Endothelial cell of umbilical vein (primary cell): ENCODE data around the gene HPSE2. TPM values are rescaled to one million over a fixed set of nuclear protein-coding genes. Genes with fewer than 3 reads are reported as not detected.

ENCODE experiments used
- BruUV-seq: library from RNA; stranded (reverse); fragments of 400-500 nt; replicated peaks from 2 replicates; lab custom pipeline; 2021; lab: Mats Ljungman, UMichigan
- CTCF ChIA-PET: fragments of 300-600, 350-600 bp; sonication (Branson Sonifier 250); formaldehyde crosslinking; loops from one replicate; lab custom pipeline; 2021; ENCODE audit warnings: antibody characterized with exemption, inconsistent platforms; lab: Charles Lee
- POLR2A ChIA-PET: fragments of 300-600, 350-600 bp; sonication (Branson Sonifier 250); formaldehyde crosslinking; loops from one replicate; lab custom pipeline; 2021; ENCODE audit warnings: antibody characterized with exemption, inconsistent platforms; lab: Charles Lee
- DNase-seq: peaks from one replicate; pipeline ENCODE4 v3.0.0-alpha.2; 2011; ENCODE audit warnings: low read depth, low spot score
- FAIRE-seq: peaks from 2 replicates; lab custom pipeline; 2011; peaks lifted over from hg19 to GRCh38; lab: Jason Lieb, UNC
- H2AFZ ChIP-seq: 2 replicates; pipeline ENCODE4 v1.6.0; 2012; ENCODE audit warnings: low read depth, low read length, control low read depth, inconsistent platforms
- H3K27ac ChIP-seq: 2 replicates; pipeline ENCODE4 v1.5.1; 2011; ENCODE audit warnings: low read depth, mild to moderate bottlenecking, control low read depth, low read length, moderate library complexity; ENCODE audit not compliant: insufficient read depth
- H3K27me3 ChIP-seq, 2 experiments: 2 replicates each; pipeline versions ENCODE4 v1.6.0 to v1.6.1; 2011; ENCODE audit warnings: low read length in 2 of 2, mixed read lengths in 1 of 2; ENCODE audit not compliant: control insufficient read depth in 2 of 2, insufficient read depth in 2 of 2
- H3K36me3 ChIP-seq, 2 experiments: 2 replicates in 1 of 2; 3 replicates in 1 of 2; pipeline ENCODE4 v1.5.1; 2011; ENCODE audit warnings: low read length in 2 of 2, mild to moderate bottlenecking in 1 of 2, moderate library complexity in 1 of 2; ENCODE audit not compliant: control insufficient read depth in 2 of 2, insufficient read depth in 2 of 2; ENCODE audit errors: extremely low read depth in 1 of 2
- H3K4me1 ChIP-seq: 3 replicates; pipeline ENCODE4 v1.5.1; 2011; ENCODE audit warnings: mild to moderate bottlenecking, low read length; ENCODE audit not compliant: control insufficient read depth, insufficient read depth; ENCODE audit errors: extremely low read depth
- H3K4me2 ChIP-seq: 2 replicates; pipeline ENCODE4 v1.6.1; 2011; ENCODE audit warnings: low read length, control low read depth, mixed read lengths; ENCODE audit not compliant: insufficient read depth
- H3K4me3 ChIP-seq, 3 experiments: fragments of 200-600 bp in 1 of 3; sonication (generic), shearing (Covaris generic) in 1 of 3; replicated peaks in 1 of 3; 2 replicates each; pipeline ENCODE4 v1.5.1; 2011 to 2016; ENCODE audit warnings: control low read depth in 3 of 3, low read length in 3 of 3, mild to moderate bottlenecking in 2 of 3, inconsistent platforms in 1 of 3, low read depth in 1 of 3, moderate library complexity in 1 of 3; ENCODE audit not compliant: insufficient read depth in 1 of 3
- H3K79me2 ChIP-seq: 2 replicates; pipeline ENCODE4 v1.6.0; 2012; ENCODE audit warnings: low read length, inconsistent platforms; ENCODE audit not compliant: control insufficient read depth, insufficient read depth
- H3K9ac ChIP-seq: replicated peaks from 2 replicates; pipeline ENCODE3; 2011; ENCODE audit warnings: low read length, control low read depth; ENCODE audit not compliant: insufficient read depth; ENCODE audit errors: extremely low read depth
- H3K9me1 ChIP-seq: replicated peaks from 3 replicates; pipeline ENCODE4 v1.6.0; 2011; ENCODE audit warnings: mild to moderate bottlenecking, low read length; ENCODE audit not compliant: control insufficient read depth, insufficient read depth; ENCODE audit errors: extremely low read depth
- H3K9me3 ChIP-seq: replicated peaks from 2 replicates; pipeline ENCODE4 v1.5.1; 2012; ENCODE audit warnings: low read length, inconsistent platforms; ENCODE audit not compliant: control insufficient read depth, insufficient read depth
- H4K20me1 ChIP-seq: replicated peaks from 2 replicates; pipeline ENCODE3; 2011; ENCODE audit warnings: mild to moderate bottlenecking, low read length; ENCODE audit not compliant: control insufficient read depth, insufficient read depth; ENCODE audit errors: extremely low read depth
- EZH2 ChIP-seq: IDR thresholded peaks from 2 replicates; pipeline ENCODE4 v1.6.1; 2012; ENCODE audit warnings: borderline replicate concordance, low read depth, mild to moderate bottlenecking, moderate library complexity, low read length, inconsistent platforms; ENCODE audit not compliant: severe bottlenecking
- FOS ChIP-seq: IDR thresholded peaks from 2 replicates; pipeline ENCODE4 v1.6.1; 2011; ENCODE audit warnings: mild to moderate bottlenecking, low read length, moderate library complexity, borderline replicate concordance; ENCODE audit not compliant: insufficient read depth
- GATA2 ChIP-seq: IDR thresholded peaks from 2 replicates; pipeline ENCODE4 v1.7.0; 2011; ENCODE audit warnings: low read depth, mild to moderate bottlenecking, moderate library complexity, mixed read lengths, low read length; ENCODE audit not compliant: insufficient read length, insufficient read depth
- JUN ChIP-seq: IDR thresholded peaks from 2 replicates; pipeline ENCODE4 v1.6.1; 2011; ENCODE audit warnings: borderline replicate concordance, low read depth; ENCODE audit not compliant: insufficient read length, insufficient read depth
- MYC ChIP-seq: IDR thresholded peaks from one replicate; pipeline ENCODE4 v1.6.1; 2011; ENCODE audit warnings: mild to moderate bottlenecking, low read depth, low read length
- POLR2A ChIP-seq: IDR thresholded peaks from 2 replicates; pipeline ENCODE4 v1.6.1; 2012; ENCODE audit warnings: low read depth, mild to moderate bottlenecking, control low read depth, low read length
- POLR2AphosphoS5 ChIP-seq: IDR thresholded peaks from 2 replicates; pipeline ENCODE4 v1.6.1; 2012; ENCODE audit warnings: low read depth, mild to moderate bottlenecking, control low read depth, low read length, moderate library complexity; ENCODE audit not compliant: insufficient read depth
- dilution Hi-C: fragments of 300-500 bp; cut with MboI; formaldehyde crosslinking; loops from one replicate; pipeline ENCODE4 v1.15.0; 2019; ENCODE audit warnings: low sequenced_read_pairs; ENCODE audit not compliant: extremely low pct_ligation_motif_present
- intact Hi-C: fragments of 100-400 bp; cut with micrococcal nuclease; formaldehyde crosslinking; loops from one replicate; pipeline ENCODE4 v1.10.0; 2022
- polyA plus RNA-seq, 4 experiments: library from polyadenylated mRNA; depleted of rRNA in 3 of 4; stranded (reverse) in 3 of 4; unstranded in 1 of 4; fragments of >200 nt; gene quantifications; 2 replicates each; pipeline versions ENCODE4 v1.2.1 to v1.2.3, GENCODE V29; 2011 to 2012; ENCODE audit warnings: missing spikeins in 1 of 4
- total RNA-seq: library from RNA; stranded (reverse); gene quantifications from 2 replicates; pipeline ENCODE4 v1.2.3, GENCODE V29; 2021
- TF ChIP-seq, protein P1 (sequence below): IDR thresholded peaks from 2 replicates; pipeline ENCODE4 v1.6.1; 2011; ENCODE audit not compliant: insufficient read depth, insufficient read length
- TF ChIP-seq, protein P2 (sequence below), 2 donors: IDR thresholded peaks; 1 replicate in 1 of 2; 2 replicates in 1 of 2; pipeline ENCODE4 v1.5.1; 2011; ENCODE audit warnings: low read length in 2 of 2, mild to moderate bottlenecking in 2 of 2, moderate library complexity in 2 of 2, control low read depth in 1 of 2, inconsistent platforms in 1 of 2, low read depth in 1 of 2; ENCODE audit not compliant: insufficient read depth in 1 of 2; ENCODE audit errors: extremely low read depth in 1 of 2

HPSE2 gene
- total and polyA plus RNA-seq, 2 donors (not counting 3 experiments of a cell fraction or from before 2014, with no cell fraction given) = not detected

DNA sequence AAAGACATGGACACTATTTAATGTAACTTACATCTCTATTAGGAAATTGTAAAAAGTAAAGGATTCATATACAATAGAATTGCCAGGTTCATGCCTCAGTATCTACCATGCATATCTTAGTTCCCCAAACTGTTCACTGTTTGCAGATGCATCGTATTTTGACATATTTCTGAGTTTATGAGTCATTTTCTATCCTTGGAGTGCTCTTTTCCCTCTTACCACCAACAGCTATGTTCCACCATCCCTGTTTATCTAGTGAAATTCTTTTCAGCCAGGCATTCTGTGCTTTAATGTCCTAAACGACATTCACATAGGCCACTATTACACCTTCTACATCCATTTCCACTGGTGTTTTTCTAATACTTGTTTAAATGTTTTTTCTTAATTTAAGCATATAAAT, 649.6 kb downstream of the HPSE2 start:
- ChIA-PET CTCF (no interaction called here), POLR2A (no interaction called here)
- intact Hi-C loops = no loop called here
- no peaks in the 10 kb centered on the region for H3K79me2 ChIP-seq
- H3K27ac ChIP-seq = no peak overlapping the region
- no peaks in the 10 kb centered on the region for H3K27me3 ChIP-seq
- TF ChIP-seq MYC (no peak), EZH2 (no peak), JUN (no peak), POLR2A (no peak), POLR2AphosphoS5 (no peak)
- TF ChIP-seq, protein P1, sequence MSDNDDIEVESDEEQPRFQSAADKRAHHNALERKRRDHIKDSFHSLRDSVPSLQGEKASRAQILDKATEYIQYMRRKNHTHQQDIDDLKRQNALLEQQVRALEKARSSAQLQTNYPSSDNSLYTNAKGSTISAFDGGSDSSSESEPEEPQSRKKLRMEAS = no peak
- H3K4me2 ChIP-seq = no peak overlapping the region
- H4K20me1 ChIP-seq = no peaks in the 10 kb centered on the region
- no TSS peak for BruUV-seq
- FAIRE-seq (no peak), DNase-seq (no peak)
- H3K4me3 ChIP-seq = no peak overlapping the region
- H2AFZ ChIP-seq = no peak overlapping the region
- H3K36me3 ChIP-seq = no peaks in the 10 kb centered on the region
- H3K9me3 ChIP-seq = no peaks in the 10 kb centered on the region
- H3K9me1 ChIP-seq = no peaks in the 10 kb centered on the region
- H3K4me1 ChIP-seq = no peaks in the 10 kb centered on the region
- dilution Hi-C loops = no loop called here
- H3K9ac ChIP-seq = no peak overlapping the region

DNA sequence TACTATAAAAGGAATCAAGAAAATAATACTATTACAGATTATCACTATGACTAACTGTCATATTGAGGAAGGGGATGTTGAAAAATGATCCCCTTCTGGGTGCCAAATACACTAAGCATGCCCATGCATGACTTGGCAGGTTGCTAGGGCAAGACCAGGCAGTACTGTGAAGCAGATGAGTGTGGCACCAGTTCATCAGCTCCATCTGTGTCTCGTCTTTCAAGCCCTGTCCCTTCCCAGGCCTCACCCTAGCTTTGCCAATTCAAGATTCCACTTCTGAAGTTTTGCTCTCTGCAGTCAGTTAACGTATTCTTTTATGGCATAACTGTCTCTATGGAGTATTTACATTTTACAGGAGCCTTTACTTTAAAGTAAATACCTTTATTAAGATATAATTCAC, 653.3 kb downstream of the HPSE2 start:
- dilution Hi-C loops = no loop called here
- no TSS peak for BruUV-seq
- POLR2A ChIA-PET = no interaction called here

More for the DNA sequence above, 653.3 kb downstream of the HPSE2 start:
- Histone ChIP-seq H3K9ac (no peak overlapping the region), H2AFZ (no peak overlapping the region), H3K79me2 (no peaks in the 10 kb centered on the region), H3K4me2 (no peak overlapping the region), H4K20me1 (no peaks in the 10 kb centered on the region), H3K9me1 (no peaks in the 10 kb centered on the region), H3K27ac (no peak overlapping the region), H3K27me3 (peaks cover 0 to 6% of the 10 kb centered on the region in 2 experiments), H3K4me1 (no peaks in the 10 kb centered on the region), H3K36me3 (no peaks in the 10 kb centered on the region), H3K9me3 (no peaks in the 10 kb centered on the region), H3K4me3 (no peak overlapping the region)
- intact Hi-C loops = no loop called here
- DNase-seq (no peak), FAIRE-seq (no peak)
- CTCF ChIA-PET = interaction anchor here (0.8 kb wide), 1 partner anchor 115 kb away, joined by 4 read pairs; no protein-coding TSS in a partner anchor
- TF ChIP-seq EZH2 = no peak
- no peak for TF ChIP-seq FOS
- no peak for TF ChIP-seq MYC
- no peak for TF ChIP-seq GATA2
- TF ChIP-seq POLR2A = no peak
- TF ChIP-seq, protein P2, sequence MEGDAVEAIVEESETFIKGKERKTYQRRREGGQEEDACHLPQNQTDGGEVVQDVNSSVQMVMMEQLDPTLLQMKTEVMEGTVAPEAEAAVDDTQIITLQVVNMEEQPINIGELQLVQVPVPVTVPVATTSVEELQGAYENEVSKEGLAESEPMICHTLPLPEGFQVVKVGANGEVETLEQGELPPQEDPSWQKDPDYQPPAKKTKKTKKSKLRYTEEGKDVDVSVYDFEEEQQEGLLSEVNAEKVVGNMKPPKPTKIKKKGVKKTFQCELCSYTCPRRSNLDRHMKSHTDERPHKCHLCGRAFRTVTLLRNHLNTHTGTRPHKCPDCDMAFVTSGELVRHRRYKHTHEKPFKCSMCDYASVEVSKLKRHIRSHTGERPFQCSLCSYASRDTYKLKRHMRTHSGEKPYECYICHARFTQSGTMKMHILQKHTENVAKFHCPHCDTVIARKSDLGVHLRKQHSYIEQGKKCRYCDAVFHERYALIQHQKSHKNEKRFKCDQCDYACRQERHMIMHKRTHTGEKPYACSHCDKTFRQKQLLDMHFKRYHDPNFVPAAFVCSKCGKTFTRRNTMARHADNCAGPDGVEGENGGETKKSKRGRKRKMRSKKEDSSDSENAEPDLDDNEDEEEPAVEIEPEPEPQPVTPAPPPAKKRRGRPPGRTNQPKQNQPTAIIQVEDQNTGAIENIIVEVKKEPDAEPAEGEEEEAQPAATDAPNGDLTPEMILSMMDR (IDR thresholded peaks at IDR 0.05; ENCODE audit: extremely low read depth in 1 of 2, insufficient read depth in 1 of 2, low read depth in 1 of 2, low read length in 2 of 2) = no peak
- no peak for TF ChIP-seq POLR2AphosphoS5
- TF ChIP-seq, protein P1 = no peak
- no peak for TF ChIP-seq JUN
